HepG2 (cell line): Measurements from ENCODE around the gene ZNF507. TPM values are rescaled to one million over a fixed set of nuclear protein-coding genes. Genes with fewer than 3 reads are reported as not detected.

Experiments
- ELF4 ChIP-seq: sonication (generic); formaldehyde crosslinking; IDR thresholded peaks from 2 replicates; pipeline ENCODE4 v1.5.0; 2020; ENCODE audit warnings: missing genetic modification reagents, mild to moderate bottlenecking, moderate library complexity, borderline replicate concordance
- PRDM15 ChIP-seq: sonication (generic); formaldehyde crosslinking; IDR thresholded peaks from 2 replicates; pipeline ENCODE4 v1.4.0; 2020; ENCODE audit warnings: missing genetic modification reagents
- RERE ChIP-seq: IDR thresholded peaks from 2 replicates; pipeline ENCODE4 v1.6.1; 2016; ENCODE audit warnings: low read depth, missing genetic modification reagents, missing compliant biosample characterization
- SKI ChIP-seq: fragments of 450-650 bp; IDR thresholded peaks from one replicate; pipeline ENCODE4 v1.6.1; 2018; ENCODE audit warnings: mild to moderate bottlenecking; ENCODE audit not compliant: partially characterized antibody
- ZNF142 ChIP-seq: sonication (generic); formaldehyde crosslinking; IDR thresholded peaks from 2 replicates; pipeline ENCODE4 v1.4.0; 2020; ENCODE audit warnings: missing genetic modification reagents
- ZNF512 ChIP-seq: sonication (generic); formaldehyde crosslinking; IDR thresholded peaks from 2 replicates; pipeline ENCODE4 v1.4.0; 2020; ENCODE audit warnings: mild to moderate bottlenecking, missing genetic modification reagents
- polyA plus RNA-seq, 8 experiments: library from polyadenylated mRNA; depleted of rRNA in 3 of 8; stranded (reverse) in 7 of 8; unstranded in 1 of 8; fragments of >200 nt; fragmentation: Illumina TruSeq in 4 of 8; extraction: Trizol in 4 of 8; gene quantifications; 2 replicates each; pipeline versions ENCODE4 v1.2.1 to v1.2.3, GENCODE V29; 2011 to 2016; ENCODE audit warnings: low read depth in 4 of 8, missing spikeins in 1 of 8, mixed read lengths in 1 of 8; ENCODE audit not compliant: insufficient read depth in 1 of 8
- total RNA-seq, 5 experiments: library from RNA; depleted of rRNA; stranded (reverse); fragments of >200 nt; fragmentation: Illumina TruSeq; extraction: Trizol; gene quantifications; 2 replicates each; pipeline ENCODE4 v1.2.3, GENCODE V29; 2016; ENCODE audit warnings: low read depth in 1 of 5

ZNF507 gene
- total and polyA plus RNA-seq, 2 of the 13 experiments (the other 11 are each of a cell fraction or from before 2014, with no cell fraction given): 7.3 to 10.9 TPM

GRCh38 chr19:32405431-32406160, 60.2 kb downstream of the ZNF507 start, which contains the start of gene DPY19L3 (continued):
- TF ChIP-seq PRDM15 (0 out of 2 replicates have a peak, but pooled peaks have one; percentile 74), ZNF512 (CRISPR knock-in tag) (no peak), ELF4 (CRISPR knock-in tag) (no peak; the same call in 1 of the 2 replicates), SKI (peak; percentile 72), ZNF142 (CRISPR knock-in tag) (peak; percentile 54; the same call in 1 of the 2 replicates), RERE (CRISPR knock-in tag) (no peak)
